ENCODE data around the gene FZR1.
"Not testable (repeated sequence)": the region's sequence is repeated elsewhere in the genome, so short reads cannot be mapped to it uniquely, and the experiment has no call there.

The FZR1 gene

GRCh38 chr19:3517638-3518037, 11.5 kb downstream of the FZR1 start:
- DNase-seq = no peak

GRCh38 chr19:3518255-3518654, 12.1 kb downstream of the FZR1 start:
- DNase-seq = no peak

DNA sequence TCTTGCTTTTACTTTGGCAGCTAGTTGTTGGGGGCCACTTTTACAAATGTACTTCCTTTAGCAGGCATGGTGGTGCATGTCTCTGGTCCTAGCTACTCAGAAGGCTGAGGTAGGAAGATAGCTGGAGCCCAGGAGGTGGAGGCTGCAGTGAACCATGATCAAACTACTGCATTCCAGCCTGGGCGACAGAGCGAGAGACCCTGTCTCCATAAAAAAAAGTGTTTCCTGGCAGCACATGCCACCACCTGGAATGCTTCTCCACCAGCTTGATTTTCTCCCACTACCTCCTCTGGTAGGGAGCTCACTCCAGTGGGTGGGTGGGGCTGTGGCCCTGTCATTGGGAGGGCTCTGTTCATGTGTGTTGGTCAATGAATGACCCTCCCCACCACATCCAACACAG, 12.5 kb downstream of the FZR1 start:
- no peak for DNase-seq

- no peak for DNase-seq
These were observed 13.0 kb downstream of the FZR1 start for GRCh38 chr19:3519126-3519525.

- DNase-seq = no peak
These were observed 14.3 kb downstream of the FZR1 start for GRCh38 chr19:3520166-3521103.

- no peak for DNase-seq
These were observed 15.0 kb downstream of the FZR1 start for GRCh38 chr19:3521104-3521445.

DNA sequence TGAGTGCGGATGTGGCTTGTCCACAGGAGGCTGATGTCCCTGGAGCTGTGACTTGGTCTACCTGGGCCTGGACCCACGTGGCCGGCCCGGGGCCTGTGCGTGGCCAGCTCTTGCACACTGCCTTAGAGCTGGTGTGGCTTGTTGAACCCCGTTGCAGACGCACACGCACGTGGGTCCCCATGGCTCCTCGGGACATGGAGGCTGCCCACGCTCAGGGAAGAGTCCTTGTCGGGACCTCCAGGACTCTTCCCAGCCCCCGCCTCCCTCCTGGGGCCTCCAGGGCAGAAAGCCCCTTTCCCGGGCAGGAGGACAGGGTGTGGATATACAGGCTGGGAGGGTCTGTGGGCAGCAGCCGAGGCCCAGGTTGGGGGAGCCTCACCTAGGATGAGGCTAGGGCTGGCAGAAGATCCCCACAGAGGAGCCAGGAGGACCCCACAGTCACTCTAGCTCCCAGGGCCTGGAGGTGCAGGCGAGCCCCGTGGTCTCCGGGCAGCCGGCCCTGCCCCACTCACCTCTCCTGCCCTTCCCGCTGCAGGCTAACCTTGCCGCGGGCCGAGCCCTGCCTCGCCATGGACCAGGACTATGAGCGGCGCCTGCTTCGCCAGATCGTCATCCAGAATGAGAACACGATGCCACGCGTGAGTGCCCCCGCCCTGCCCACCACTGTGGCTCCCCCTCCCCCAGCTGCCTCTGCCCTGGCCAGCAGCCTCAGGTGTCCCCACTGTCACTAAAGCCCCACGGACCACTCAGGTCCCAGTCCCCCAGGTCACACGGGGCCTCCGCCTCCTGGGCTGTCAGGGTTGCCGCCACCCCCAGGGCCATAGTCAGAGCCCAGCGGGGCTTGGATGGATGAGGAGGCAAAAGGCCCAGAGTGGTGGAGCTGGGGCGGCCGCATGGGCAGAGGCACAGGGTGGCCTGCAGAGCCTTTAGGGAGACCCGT, 16.6 kb downstream of the FZR1 start:
- no peak for DNase-seq

- no peak for DNase-seq
These were observed 17.4 kb downstream of the FZR1 start for GRCh38 chr19:3523361-3524077.

DNA sequence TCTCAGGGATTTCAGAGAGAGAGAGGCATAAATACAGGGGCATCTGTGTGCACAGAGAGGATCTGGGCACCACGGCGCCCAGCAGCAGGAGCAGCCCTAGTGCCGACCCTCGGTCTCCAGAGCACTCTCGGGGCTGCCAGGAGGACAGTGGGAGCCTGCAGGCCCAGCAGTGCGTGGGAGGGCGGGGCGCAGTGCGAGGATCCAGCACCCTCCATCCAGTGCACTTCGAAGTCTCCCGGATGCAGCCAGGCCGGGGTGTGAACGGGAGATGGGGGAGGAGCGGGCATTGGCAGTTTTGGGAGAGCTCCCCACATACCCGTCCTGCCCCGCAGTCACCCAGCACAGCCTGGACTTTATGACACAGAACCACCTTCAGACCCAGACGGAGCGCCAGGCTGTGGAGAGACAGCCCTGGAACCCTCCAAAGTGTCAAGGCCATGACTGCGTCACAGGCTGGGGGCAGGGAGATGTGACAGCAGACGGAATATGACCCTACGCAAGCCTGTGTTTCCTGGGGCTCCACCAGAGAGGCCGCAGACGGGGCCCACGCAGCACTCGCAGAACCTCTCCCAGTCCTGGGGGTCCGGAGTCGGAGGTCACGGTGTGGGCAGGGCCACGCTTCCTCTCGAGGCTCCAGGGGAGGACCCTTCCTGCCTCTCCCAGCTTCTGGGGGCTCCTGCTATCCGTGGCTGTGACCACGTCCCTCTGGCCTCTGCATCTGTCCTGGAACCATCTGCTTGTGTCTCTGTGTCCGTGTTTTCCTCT, 18.1 kb downstream of the FZR1 start:
- DNase-seq = no peak

- no peak for DNase-seq
These were observed 18.9 kb downstream of the FZR1 start for GRCh38 chr19:3524904-3525451.

- DNase-seq = no peak
These were observed 20.6 kb downstream of the FZR1 start for GRCh38 chr19:3526507-3527237.

GRCh38 chr19:3527238-3527910, 21.3 kb downstream of the FZR1 start:
- no peak for DNase-seq

- DNase-seq = no peak
These were observed 22.0 kb downstream of the FZR1 start for GRCh38 chr19:3528080-3528479.

DNA sequence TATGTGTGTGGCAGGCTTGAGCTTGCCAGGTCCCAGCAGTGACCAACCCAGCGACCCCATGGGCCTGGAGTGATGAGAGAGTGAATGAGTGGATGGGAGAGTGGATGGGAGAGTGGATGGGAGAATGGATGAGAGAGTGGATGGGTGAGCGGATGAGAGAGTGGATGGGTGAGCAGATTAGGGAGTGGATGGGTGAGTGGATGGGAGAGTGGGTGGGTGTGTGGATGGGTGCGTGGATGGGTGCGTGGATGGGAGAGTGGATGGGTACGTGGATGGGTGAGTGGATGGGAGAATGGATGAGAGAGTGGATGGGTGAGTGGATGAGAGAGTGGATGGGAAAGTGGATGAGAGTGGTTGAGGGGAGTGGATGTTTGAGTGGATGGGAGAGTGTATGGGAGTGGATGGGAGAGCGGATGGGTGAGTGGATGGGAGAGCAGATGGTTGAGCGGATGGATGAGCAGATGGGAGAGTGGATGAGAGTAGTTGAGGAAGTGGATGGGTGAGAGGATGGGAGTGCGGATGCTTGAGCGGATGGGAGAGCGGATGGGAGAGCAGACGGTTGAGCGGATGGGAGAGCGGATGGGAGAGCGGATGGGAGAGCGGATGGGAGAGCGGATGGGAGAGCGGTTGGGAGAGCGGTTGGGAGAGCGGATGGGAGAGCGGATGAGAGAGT, 22.6 kb downstream of the FZR1 start:
- no peak for DNase-seq

GRCh38 chr19:3529299-3529698, 23.2 kb downstream of the FZR1 start:
- DNase-seq = not testable (repeated sequence)

- no peak for DNase-seq
These were observed 24.3 kb downstream of the FZR1 start for GRCh38 chr19:3530389-3530788.

- DNase-seq = no peak
These were observed 25.6 kb downstream of the FZR1 start for GRCh38 chr19:3531716-3532115.

DNA sequence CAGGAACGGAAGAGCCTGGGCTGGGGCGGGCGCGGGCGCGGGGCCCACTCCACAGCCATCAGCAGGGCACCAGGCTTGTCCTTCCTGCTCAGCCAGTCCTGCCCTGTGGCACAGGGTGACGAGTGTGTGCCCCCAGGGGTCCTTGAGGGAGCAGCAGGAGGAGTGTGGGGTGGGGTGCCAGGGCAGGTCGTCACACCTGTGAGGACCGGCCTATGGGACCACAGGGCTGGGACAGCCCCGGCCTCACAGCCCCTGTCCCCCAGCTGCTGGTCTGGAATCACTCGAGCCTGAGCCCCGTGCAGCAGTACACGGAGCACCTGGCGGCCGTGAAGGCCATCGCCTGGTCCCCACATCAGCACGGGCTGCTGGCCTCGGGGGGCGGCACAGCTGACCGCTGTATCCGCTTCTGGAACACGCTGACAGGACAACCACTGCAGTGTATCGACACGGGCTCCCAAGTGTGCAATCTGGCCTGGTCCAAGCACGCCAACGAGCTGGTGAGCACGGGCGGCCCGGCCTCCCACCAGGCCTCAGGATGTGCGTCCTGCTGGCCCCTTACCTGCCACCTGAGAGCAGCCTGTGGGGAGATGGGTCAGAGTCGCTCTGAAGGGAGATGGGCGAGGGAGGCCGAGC, 26.2 kb downstream of the FZR1 start:
- DNase-seq = no peak

GRCh38 chr19:3533033-3533432, 26.9 kb downstream of the FZR1 start:
- DNase-seq = no peak
